ENCODE results near the gene TMEM141.
"Not testable (repeated sequence)": the region's sequence is repeated elsewhere in the genome, so short reads cannot be mapped to it uniquely, and the experiment has no call there.

TMEM141 gene

DNA sequence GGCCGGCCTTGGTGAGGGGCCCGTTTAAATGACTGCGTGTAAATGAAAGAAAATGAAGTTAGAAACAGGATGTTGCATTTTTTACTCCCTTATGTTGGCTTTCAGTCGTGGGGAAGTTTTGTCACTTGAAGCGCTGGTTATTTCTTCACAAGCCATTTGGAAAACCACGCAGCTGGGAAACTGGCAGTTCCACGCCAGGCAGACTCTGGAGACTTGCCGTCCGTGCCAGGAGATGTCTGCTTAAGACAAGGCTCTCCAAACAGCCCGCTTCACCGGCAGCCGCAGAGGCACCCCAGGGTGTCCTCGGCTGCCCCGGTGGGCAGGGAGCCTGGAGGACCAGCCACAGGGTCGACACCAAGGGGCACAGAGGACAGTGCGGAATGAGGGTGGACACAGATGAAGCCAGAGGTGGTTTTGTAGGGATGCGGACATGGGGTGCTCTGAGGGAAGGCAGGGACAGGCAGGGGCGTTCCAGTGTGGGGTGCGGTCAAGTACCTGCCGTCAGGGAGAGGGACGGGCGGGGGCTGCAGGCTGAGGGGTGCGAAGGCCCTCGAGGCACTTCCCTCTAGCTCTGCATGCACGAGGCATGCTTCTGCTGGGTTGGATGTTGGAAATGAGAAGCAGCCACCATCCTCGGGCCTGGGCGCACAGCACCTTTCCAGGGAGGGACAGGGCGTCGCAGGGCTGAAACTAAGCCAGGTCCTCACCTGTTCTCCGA lies 40.0 kb downstream of the TMEM141 start:
- FAIRE-seq (no peak), DNase-seq (ENCODE audit: insufficient read length, low spot score) (no peak)
- TF ChIP-seq POLR2A (IDR thresholded peaks at IDR 0.05; ENCODE audit: low read depth, low read length) = no peak

DNA sequence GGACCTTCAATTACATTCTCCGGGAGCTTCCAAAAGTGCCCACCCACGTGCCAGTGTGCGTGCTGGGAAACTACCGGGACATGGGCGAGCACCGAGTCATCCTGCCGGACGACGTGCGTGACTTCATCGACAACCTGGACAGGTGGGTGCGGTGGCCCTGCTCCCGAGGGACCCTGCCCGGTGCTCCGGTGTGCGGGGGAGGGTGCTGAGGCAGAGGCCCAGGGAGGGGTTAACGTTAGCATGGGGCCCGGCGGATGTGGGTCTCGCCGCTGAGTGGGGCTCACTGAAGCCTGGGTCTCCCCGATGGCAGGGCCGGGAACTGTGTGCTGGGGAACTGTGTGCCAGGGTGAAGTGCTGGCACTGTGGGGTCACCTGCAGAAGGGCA lies 40.6 kb downstream of the TMEM141 start:
- DNase-seq (ENCODE audit: insufficient read length, low spot score) (no peak), FAIRE-seq (no peak)
- no peak for TF ChIP-seq POLR2A (IDR thresholded peaks at IDR 0.05; ENCODE audit: low read depth, low read length)

DNA sequence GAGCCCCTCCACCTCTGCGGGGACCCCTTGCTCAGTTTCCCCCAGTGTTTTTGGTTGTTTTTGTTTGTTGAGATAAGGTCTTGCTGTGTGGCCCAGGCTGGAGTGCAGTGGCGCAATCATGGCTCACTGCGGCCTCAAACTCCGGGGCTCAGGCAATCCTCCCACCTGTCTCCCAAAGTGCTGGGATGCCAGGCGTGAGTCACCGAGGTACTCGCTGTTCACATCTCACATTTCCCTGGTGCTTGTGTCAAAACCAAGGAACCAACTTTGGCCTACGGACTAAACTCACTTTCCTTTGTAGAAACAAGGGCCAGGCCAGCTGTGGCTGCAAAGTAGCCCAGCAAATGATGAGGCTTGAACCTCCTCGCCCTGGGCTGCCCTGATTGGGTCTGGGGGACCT lies 41.4 kb downstream of the TMEM141 start:
- no peak for DNase-seq (ENCODE audit: insufficient read length, low spot score)
- no peak for FAIRE-seq
- no peak for TF ChIP-seq POLR2A (IDR thresholded peaks at IDR 0.05; ENCODE audit: low read depth, low read length)

GRCh38 chr9:136833381-136834048 lies 42.4 kb downstream of the TMEM141 start:
- not testable (repeated sequence) for DNase-seq (ENCODE audit: insufficient read length, low spot score)

GRCh38 chr9:136835162-136835931 lies 44.2 kb downstream of the TMEM141 start:
- TF ChIP-seq POLR2A (IDR thresholded peaks at IDR 0.05; ENCODE audit: low read depth, low read length) = no peak
- no peak for FAIRE-seq
- DNase-seq (ENCODE audit: insufficient read length, low spot score) = no peak

More at GRCh38 chr9:136833381-136834048, 42.4 kb downstream of the TMEM141 start:
- not testable (repeated sequence) for FAIRE-seq

GRCh38 chr9:136835932-136836904 lies 45.1 kb downstream of the TMEM141 start:
- FAIRE-seq = no peak
- no peak for TF ChIP-seq POLR2A (IDR thresholded peaks at IDR 0.05; ENCODE audit: low read depth, low read length)
- DNase-seq (ENCODE audit: insufficient read length, low spot score) = no peak

DNA sequence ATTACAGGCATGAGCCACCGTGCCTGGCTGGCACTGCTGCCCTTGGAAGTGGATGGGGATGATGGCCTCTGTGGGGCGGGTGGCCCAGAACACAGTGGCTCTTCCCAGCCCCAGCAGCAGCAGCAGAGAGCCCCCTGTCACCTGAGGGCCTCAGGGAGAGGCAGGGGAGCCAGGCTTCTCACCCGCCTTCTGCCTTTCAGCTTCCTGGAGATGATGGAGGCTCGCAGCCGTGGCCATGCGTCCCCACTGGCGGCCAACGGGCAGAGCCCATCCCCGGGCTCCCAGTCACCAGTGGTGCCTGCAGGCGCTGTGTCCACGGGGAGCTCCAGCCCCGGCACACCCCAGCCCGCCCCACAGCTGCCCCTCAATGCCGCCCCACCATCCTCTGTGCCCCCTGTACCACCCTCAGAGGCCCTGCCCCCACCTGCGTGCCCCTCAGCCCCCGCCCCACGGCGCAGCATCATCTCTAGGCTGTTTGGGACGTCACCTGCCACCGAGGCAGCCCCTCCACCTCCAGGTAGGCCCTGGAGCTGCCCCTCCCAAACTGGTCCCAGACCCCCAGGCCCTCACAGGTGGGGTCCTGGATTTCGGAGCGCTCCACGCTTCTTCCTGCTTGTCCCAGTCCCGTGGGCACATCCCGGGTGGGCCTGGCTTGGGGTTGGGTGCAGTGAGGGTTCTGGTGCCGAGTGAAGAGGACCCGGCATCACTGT lies 46.2 kb downstream of the TMEM141 start:
- TF ChIP-seq POLR2A (IDR thresholded peaks at IDR 0.05; ENCODE audit: low read depth, low read length) = no peak
- FAIRE-seq (no peak), DNase-seq (ENCODE audit: insufficient read length, low spot score) (no peak)

GRCh38 chr9:136837856-136838277 lies 46.7 kb downstream of the TMEM141 start:
- DNase-seq (ENCODE audit: insufficient read length, low spot score); FAIRE-seq: not testable (repeated sequence)

GRCh38 chr9:136838314-136839228 lies 47.4 kb downstream of the TMEM141 start:
- DNase-seq (ENCODE audit: insufficient read length, low spot score) (no peak), FAIRE-seq (no peak)
- no peak for TF ChIP-seq POLR2A (IDR thresholded peaks at IDR 0.05; ENCODE audit: low read depth, low read length)

- no peak for DNase-seq (ENCODE audit: insufficient read length, low spot score)
- no peak for TF ChIP-seq POLR2A (IDR thresholded peaks at IDR 0.05; ENCODE audit: low read depth, low read length)
- no peak for FAIRE-seq
Measured at GRCh38 chr9:136839229-136840139, 48.3 kb downstream of the TMEM141 start.

All from H54 (cell line).